ENCODE measurements around the gene PRR23C. TPM values are rescaled to one million over a fixed set of nuclear protein-coding genes. Genes with fewer than 3 reads are reported as not detected.

Gene PRR23C
- total RNA-seq, 1 donor from 2014 or later, result not detected

GRCh38 chr3:139005356-139005993, 39.2 kb downstream of the PRR23C start:
- DNase-seq (ENCODE audit: low spot score), result no peak

DNA sequence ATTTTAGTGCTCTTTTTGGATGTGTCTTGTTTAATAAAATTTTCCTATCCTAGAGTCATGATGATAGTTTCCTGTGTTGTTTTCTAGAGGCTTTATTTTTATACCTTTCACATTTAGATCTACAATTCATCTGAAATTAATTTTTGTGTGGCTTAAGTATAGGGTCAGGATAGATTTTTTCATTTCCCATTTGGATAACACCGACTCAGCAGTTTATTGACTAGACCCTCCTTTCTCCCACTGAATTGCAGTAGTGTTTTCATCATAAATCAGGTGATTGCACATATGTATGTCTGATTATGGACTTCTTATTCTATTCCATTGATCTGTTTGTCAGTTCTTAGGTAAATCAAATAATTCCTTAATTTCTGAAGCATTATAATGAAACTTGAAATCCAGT, 49.0 kb downstream of the PRR23C start:
- DNase-seq (ENCODE audit: low spot score), result no peak

Other genes starting within 250 kb of the PRR23C start
- gene PIK3CB, start 210.0 kb downstream of the PRR23C start, total RNA-seq, result 28.9 TPM
- gene FOXL2, start 97.8 kb downstream of the PRR23C start, total RNA-seq, result 0.14 TPM
- gene FOXL2NB, start 97.7 kb downstream of the PRR23C start, total RNA-seq, result 0.09 TPM
- not detected for gene PRR23A, start 38.6 kb downstream of the PRR23C start, total RNA-seq
- not detected for gene PRR23B, start 24.0 kb downstream of the PRR23C start, total RNA-seq